PC-9 (cell line): ENCODE measurements around the gene CHRNA5.

ENCODE experiments used
- EZH2 ChIP-seq: fragments of 200-600 bp; sonication (generic); IDR thresholded peaks from 2 replicates; pipeline ENCODE4 v1.8.0; 2017; ENCODE audit warnings: antibody characterized with exemption, low read depth
- TF ChIP-seq, protein P1 (sequence below): fragments of 200-600 bp; sonication (generic); conservative IDR thresholded peaks from 2 replicates; pipeline ENCODE4 v1.6.1; 2017; ENCODE audit warnings: mixed run types, antibody characterized with exemption, mild to moderate bottlenecking, moderate library complexity

DNA sequence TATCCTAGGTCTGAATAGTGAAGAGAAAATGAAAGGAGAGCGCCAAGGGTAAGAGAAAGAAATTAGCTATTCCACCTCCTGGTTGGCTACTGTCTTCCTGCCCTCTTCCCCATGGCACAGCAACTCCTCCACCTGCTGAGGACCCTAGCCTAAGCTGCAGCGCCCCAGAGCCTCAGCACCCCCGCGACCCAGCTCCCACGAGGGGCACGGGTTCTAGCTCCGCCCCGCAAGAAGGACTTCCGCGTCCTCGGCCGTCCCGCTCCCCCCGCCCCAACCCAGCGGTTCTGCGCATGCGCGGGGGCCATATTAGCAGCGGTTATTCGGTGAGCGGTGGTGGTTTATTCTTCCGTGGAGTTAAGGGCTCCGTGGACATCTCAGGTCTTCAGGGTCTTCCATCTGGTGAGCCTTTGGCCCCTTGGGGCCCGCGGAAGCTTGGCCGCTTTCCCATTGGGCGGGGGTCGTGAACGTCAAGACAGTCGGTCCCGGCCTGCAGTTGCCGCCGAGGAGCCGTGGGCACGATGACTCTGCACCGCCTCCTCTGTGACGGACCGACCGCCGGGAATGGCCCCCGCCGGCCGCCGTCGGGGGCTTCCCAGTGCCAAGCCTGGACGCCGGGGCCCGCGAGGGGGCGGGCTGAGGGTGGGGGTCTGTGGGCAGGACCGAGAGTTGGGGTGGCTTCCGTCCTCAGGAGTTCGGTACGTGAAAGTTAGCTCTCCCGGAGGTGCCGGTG lies 25.0 kb upstream of the CHRNA5 start, which contains the start of gene PSMA4:
- TF ChIP-seq, protein P1, sequence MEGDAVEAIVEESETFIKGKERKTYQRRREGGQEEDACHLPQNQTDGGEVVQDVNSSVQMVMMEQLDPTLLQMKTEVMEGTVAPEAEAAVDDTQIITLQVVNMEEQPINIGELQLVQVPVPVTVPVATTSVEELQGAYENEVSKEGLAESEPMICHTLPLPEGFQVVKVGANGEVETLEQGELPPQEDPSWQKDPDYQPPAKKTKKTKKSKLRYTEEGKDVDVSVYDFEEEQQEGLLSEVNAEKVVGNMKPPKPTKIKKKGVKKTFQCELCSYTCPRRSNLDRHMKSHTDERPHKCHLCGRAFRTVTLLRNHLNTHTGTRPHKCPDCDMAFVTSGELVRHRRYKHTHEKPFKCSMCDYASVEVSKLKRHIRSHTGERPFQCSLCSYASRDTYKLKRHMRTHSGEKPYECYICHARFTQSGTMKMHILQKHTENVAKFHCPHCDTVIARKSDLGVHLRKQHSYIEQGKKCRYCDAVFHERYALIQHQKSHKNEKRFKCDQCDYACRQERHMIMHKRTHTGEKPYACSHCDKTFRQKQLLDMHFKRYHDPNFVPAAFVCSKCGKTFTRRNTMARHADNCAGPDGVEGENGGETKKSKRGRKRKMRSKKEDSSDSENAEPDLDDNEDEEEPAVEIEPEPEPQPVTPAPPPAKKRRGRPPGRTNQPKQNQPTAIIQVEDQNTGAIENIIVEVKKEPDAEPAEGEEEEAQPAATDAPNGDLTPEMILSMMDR: no peak
- no peak for TF ChIP-seq EZH2
